ENCODE results near the gene NAPEPLD. TPM values are rescaled to one million over a fixed set of nuclear protein-coding genes. Genes with fewer than 3 reads are reported as not detected.

NAPEPLD gene
- total and polyA plus RNA-seq, 2 donors (not counting 3 experiments of a cell fraction or from before 2014, with no cell fraction given) = 2.6 to 6.7 TPM

DNA sequence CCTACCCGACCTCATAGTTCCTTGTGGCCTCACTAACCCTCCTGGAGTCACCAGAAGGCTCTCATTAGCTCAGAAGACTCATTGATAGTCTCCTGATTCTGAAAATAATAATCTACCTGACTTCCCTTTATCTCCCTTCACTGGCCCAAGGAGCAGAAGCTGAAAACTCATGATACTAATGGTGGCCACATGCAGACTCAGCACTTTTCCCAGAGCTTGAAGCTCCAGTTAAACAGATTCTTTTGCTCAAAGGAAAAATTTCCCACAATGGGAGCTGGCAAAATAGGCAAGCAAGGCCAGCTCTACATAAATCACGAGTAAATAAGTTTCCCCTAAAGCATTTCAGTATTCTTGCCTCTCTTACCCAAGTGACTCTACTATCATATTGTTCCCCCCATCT is 8.2 kb downstream of the NAPEPLD start:
- no peak for FAIRE-seq
- intact Hi-C loops (cut with micrococcal nuclease) = no loop called here
- CTCF ChIA-PET = interaction anchor here (0.8 to 1.2 kb wide), 2 partner anchors 10 to 19 kb away, joined by 3 read pairs; no protein-coding TSS in a partner anchor

More for the DNA sequence above, 8.2 kb downstream of the NAPEPLD start:
- Histone ChIP-seq H4K20me1 (replicated peaks; ENCODE audit: control insufficient read depth, extremely low read depth, insufficient read depth, low read length) (no peaks in the 10 kb centered on the region), H3K4me2 (ENCODE audit: insufficient read depth, low read length) (no peak overlapping the region), H3K27me3 (ENCODE audit: control insufficient read depth in 2 of 2, insufficient read depth in 2 of 2, low read length in 2 of 2) (no peaks in the 10 kb centered on the region), H3K4me3 (replicated peaks in 1 of 3; ENCODE audit: insufficient read depth in 1 of 3, low read depth in 1 of 3, low read length in 3 of 3) (no peak overlapping the region), H3K9ac (replicated peaks; ENCODE audit: extremely low read depth, insufficient read depth, low read length) (no peak overlapping the region), H3K9me3 (replicated peaks; ENCODE audit: control insufficient read depth, insufficient read depth, low read length) (no peaks in the 10 kb centered on the region), H3K27ac (ENCODE audit: insufficient read depth, low read depth, low read length) (no peak overlapping the region), H3K36me3 (ENCODE audit: control insufficient read depth in 2 of 2, extremely low read depth in 1 of 2, insufficient read depth in 2 of 2, low read length in 2 of 2) (no peaks in the 10 kb centered on the region), H2AFZ (ENCODE audit: low read depth, low read length) (no peak overlapping the region), H3K9me1 (replicated peaks; ENCODE audit: control insufficient read depth, extremely low read depth, insufficient read depth, low read length) (no peaks in the 10 kb centered on the region), H3K4me1 (ENCODE audit: control insufficient read depth, extremely low read depth, insufficient read depth, low read length) (peaks cover 10% of the 10 kb centered on the region), H3K79me2 (ENCODE audit: control insufficient read depth, insufficient read depth, low read length) (peaks cover 11% of the 10 kb centered on the region)
- dilution Hi-C loops (cut with MboI; ENCODE audit: extremely low pct_ligation_motif_present, low sequenced_read_pairs) = no loop called here
- no peak for DNase-seq (ENCODE audit: low read depth, low spot score)
- POLR2A ChIA-PET = no interaction called here
- BruUV-seq (replicated peaks) = no TSS peak
- TF ChIP-seq EZH2 (IDR thresholded peaks at IDR 0.05; ENCODE audit: borderline replicate concordance, low read depth, low read length, severe bottlenecking) = no peak
- TF ChIP-seq POLR2A (IDR thresholded peaks at IDR 0.05; ENCODE audit: low read depth, low read length) = no peak
- TF ChIP-seq POLR2AphosphoS5 (IDR thresholded peaks at IDR 0.05; ENCODE audit: insufficient read depth, low read depth, low read length) = no peak
- TF ChIP-seq, protein P1, sequence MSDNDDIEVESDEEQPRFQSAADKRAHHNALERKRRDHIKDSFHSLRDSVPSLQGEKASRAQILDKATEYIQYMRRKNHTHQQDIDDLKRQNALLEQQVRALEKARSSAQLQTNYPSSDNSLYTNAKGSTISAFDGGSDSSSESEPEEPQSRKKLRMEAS (IDR thresholded peaks at IDR 0.05; ENCODE audit: insufficient read depth, insufficient read length) = no peak
- TF ChIP-seq, protein P2, sequence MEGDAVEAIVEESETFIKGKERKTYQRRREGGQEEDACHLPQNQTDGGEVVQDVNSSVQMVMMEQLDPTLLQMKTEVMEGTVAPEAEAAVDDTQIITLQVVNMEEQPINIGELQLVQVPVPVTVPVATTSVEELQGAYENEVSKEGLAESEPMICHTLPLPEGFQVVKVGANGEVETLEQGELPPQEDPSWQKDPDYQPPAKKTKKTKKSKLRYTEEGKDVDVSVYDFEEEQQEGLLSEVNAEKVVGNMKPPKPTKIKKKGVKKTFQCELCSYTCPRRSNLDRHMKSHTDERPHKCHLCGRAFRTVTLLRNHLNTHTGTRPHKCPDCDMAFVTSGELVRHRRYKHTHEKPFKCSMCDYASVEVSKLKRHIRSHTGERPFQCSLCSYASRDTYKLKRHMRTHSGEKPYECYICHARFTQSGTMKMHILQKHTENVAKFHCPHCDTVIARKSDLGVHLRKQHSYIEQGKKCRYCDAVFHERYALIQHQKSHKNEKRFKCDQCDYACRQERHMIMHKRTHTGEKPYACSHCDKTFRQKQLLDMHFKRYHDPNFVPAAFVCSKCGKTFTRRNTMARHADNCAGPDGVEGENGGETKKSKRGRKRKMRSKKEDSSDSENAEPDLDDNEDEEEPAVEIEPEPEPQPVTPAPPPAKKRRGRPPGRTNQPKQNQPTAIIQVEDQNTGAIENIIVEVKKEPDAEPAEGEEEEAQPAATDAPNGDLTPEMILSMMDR (IDR thresholded peaks at IDR 0.05; ENCODE audit: extremely low read depth in 1 of 2, insufficient read depth in 1 of 2, low read depth in 1 of 2, low read length in 2 of 2) = no peak
- TF ChIP-seq MYC (IDR thresholded peaks at IDR 0.05; ENCODE audit: low read depth, low read length) = no peak
- TF ChIP-seq GATA2 (IDR thresholded peaks at IDR 0.05; ENCODE audit: insufficient read depth, insufficient read length, low read depth, low read length) = no peak
- no peak for TF ChIP-seq JUN (IDR thresholded peaks at IDR 0.05; ENCODE audit: borderline replicate concordance, insufficient read depth, insufficient read length, low read depth)
- TF ChIP-seq FOS (IDR thresholded peaks at IDR 0.05; ENCODE audit: borderline replicate concordance, insufficient read depth, low read length) = no peak

Measured in endothelial cell of umbilical vein (primary cell).